Measurements from ENCODE around the gene PDE6H.

PDE6H gene

DNA sequence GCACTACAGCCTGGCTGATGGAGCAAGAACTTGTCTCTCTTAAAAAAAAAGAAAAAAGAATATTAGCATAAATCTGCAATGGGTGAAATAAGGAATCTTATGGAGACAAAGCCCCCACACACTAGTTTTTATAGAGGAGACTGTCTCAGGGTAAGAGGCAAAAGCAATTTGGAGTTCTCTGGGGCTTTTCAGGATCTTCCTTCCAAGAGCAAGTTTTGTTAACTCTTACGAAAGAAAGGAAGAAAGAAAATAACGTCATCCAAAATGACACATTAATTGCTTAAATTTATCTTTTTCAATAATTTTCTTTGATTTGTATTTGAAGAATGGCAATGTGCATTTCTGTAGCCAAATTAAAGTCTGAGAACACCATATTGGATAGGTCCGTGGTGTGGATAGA lies 3.8 kb downstream of the PDE6H start:
- no peak for TF ChIP-seq EZH2 (optimal IDR thresholded peaks at IDR 0.05; ENCODE audit: low read depth, low read length)
- no peak for TF ChIP-seq CTCF (IDR thresholded peaks at IDR 0.05; ENCODE audit: low read length)
- TF ChIP-seq EZH2phosphoT487 (IDR thresholded peaks at IDR 0.05; ENCODE audit: low read length): no peak

DNA sequence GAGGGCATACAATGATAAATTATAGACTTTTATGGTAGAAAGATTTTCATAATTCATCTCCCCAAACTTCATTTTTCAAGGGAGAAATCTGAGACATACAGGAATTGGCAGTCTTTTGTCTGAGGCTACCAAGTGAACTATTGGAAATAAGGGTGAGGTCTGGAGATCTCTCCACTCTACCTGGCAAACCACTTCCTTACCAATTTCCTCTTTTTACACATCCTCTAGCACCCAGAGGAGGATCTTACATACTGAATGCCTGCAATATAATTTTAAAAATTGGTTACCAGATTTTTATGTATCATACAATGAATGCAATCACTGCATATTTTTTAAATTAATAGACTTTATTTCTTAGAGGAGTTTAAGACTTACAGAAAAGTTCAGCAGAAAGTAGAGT lies 6.6 kb downstream of the PDE6H start:
- no peak for DNase-seq

More for the DNA sequence above, 3.8 kb downstream of the PDE6H start:
- H3K9ac ChIP-seq (ENCODE audit: low read length): no peak overlapping the region
- no peaks in the 10 kb centered on the region for H4K20me1 ChIP-seq (ENCODE audit: insufficient read depth, low read length)
- H3K27ac ChIP-seq (ENCODE audit: low read length): no peak overlapping the region
- H3K9me3 ChIP-seq (replicated peaks; ENCODE audit: insufficient read depth, low read length): no peaks in the 10 kb centered on the region
- no peaks in the 10 kb centered on the region for H3K9me2 ChIP-seq (replicated peaks; ENCODE audit: insufficient read depth, low read length)
- H3K4me3 ChIP-seq (ENCODE audit: low read length): no peak overlapping the region
- H2AFZ ChIP-seq (ENCODE audit: low read length): no peak overlapping the region
- H3K4me1 ChIP-seq (ENCODE audit: low read length): 0 out of 2 replicates have a peak, but pooled peaks cover 5% of the 10 kb centered on the region
- H3K79me2 ChIP-seq (ENCODE audit: low read length): no peaks in the 10 kb centered on the region
- no peaks in the 10 kb centered on the region for H3F3A ChIP-seq (ENCODE audit: insufficient read depth, low read length)
- no peaks in the 10 kb centered on the region for H3K36me3 ChIP-seq (replicated peaks; ENCODE audit: insufficient read depth, low read length)
- no peak overlapping the region for H3K4me2 ChIP-seq (ENCODE audit: low read depth, low read length)
- no peaks in the 10 kb centered on the region for H3K27me3 ChIP-seq (replicated peaks; ENCODE audit: insufficient read depth, low read length)
- DNase-seq: no peak

DNA sequence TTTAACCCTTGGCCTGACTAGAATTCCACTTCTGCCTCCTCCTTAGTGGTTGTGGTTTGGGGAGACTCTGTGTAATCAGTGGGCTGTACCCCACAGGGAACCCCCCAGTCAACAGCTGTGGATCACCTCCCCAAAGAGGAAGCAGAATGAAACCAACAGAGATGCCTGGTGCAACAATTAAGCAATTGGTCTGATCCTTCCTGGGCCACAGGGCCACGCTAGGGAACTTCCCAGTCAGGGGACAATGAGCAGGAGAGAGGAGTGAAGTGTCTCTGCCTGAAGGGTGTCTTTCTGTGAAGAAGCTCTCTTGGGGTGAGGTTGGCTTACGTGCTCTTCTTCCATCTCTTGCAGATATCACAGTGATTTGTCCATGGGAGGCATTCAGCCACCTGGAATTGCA lies 8.2 kb downstream of the PDE6H start:
- H3K9ac ChIP-seq (ENCODE audit: low read length): no peak overlapping the region
- no peak overlapping the region for H3K4me2 ChIP-seq (ENCODE audit: low read depth, low read length)
- H3K4me1 ChIP-seq (ENCODE audit: low read length): peaks cover 10% of the 10 kb centered on the region
- DNase-seq: no peak
- no peaks in the 10 kb centered on the region for H3F3A ChIP-seq (ENCODE audit: insufficient read depth, low read length)
- no peaks in the 10 kb centered on the region for H3K79me2 ChIP-seq (ENCODE audit: low read length)
- H2AFZ ChIP-seq (ENCODE audit: low read length): no peak overlapping the region
- no peaks in the 10 kb centered on the region for H3K9me3 ChIP-seq (replicated peaks; ENCODE audit: insufficient read depth, low read length)
- TF ChIP-seq EZH2 (optimal IDR thresholded peaks at IDR 0.05; ENCODE audit: low read depth, low read length) (no peak), EZH2phosphoT487 (IDR thresholded peaks at IDR 0.05; ENCODE audit: low read length) (no peak), CTCF (IDR thresholded peaks at IDR 0.05; ENCODE audit: low read length) (no peak)
- H3K9me2 ChIP-seq (replicated peaks; ENCODE audit: insufficient read depth, low read length): no peaks in the 10 kb centered on the region
- H3K36me3 ChIP-seq (replicated peaks; ENCODE audit: insufficient read depth, low read length): no peaks in the 10 kb centered on the region
- no peak overlapping the region for H3K4me3 ChIP-seq (ENCODE audit: low read length)
- H3K27ac ChIP-seq (ENCODE audit: low read length): no peak overlapping the region
- H3K27me3 ChIP-seq (replicated peaks; ENCODE audit: insufficient read depth, low read length): no peaks in the 10 kb centered on the region
- no peaks in the 10 kb centered on the region for H4K20me1 ChIP-seq (ENCODE audit: insufficient read depth, low read length)

More for the DNA sequence above, 6.6 kb downstream of the PDE6H start:
- no peak overlapping the region for H3K4me2 ChIP-seq (ENCODE audit: low read depth, low read length)
- H3K79me2 ChIP-seq (ENCODE audit: low read length): no peaks in the 10 kb centered on the region
- H4K20me1 ChIP-seq (ENCODE audit: insufficient read depth, low read length): no peaks in the 10 kb centered on the region
- no peak overlapping the region for H3K9ac ChIP-seq (ENCODE audit: low read length)
- H3K36me3 ChIP-seq (replicated peaks; ENCODE audit: insufficient read depth, low read length): no peaks in the 10 kb centered on the region
- H3F3A ChIP-seq (ENCODE audit: insufficient read depth, low read length): no peaks in the 10 kb centered on the region
- no peaks in the 10 kb centered on the region for H3K27me3 ChIP-seq (replicated peaks; ENCODE audit: insufficient read depth, low read length)
- no peak overlapping the region for H3K4me3 ChIP-seq (ENCODE audit: low read length)
- no peak overlapping the region for H2AFZ ChIP-seq (ENCODE audit: low read length)
- no peaks in the 10 kb centered on the region for H3K9me3 ChIP-seq (replicated peaks; ENCODE audit: insufficient read depth, low read length)
- no peak for TF ChIP-seq CTCF (IDR thresholded peaks at IDR 0.05; ENCODE audit: low read length)
- TF ChIP-seq EZH2phosphoT487 (IDR thresholded peaks at IDR 0.05; ENCODE audit: low read length): no peak
- no peak for TF ChIP-seq EZH2 (optimal IDR thresholded peaks at IDR 0.05; ENCODE audit: low read depth, low read length)
- no peaks in the 10 kb centered on the region for H3K9me2 ChIP-seq (replicated peaks; ENCODE audit: insufficient read depth, low read length)
- peaks cover 10% of the 10 kb centered on the region for H3K4me1 ChIP-seq (ENCODE audit: low read length)
- no peak overlapping the region for H3K27ac ChIP-seq (ENCODE audit: low read length)

Measured in MM.1S (cell line).